Measurements from ENCODE around the gene HMCN1.
"Not testable (repeated sequence)": the region's sequence is repeated elsewhere in the genome, so short reads cannot be mapped to it uniquely, and the experiment has no call there.

The HMCN1 gene

GRCh38 chr1:185742403-185742802, 8.2 kb downstream of the HMCN1 start:
- no peak for FAIRE-seq

GRCh38 chr1:185745165-185745564, 11.0 kb downstream of the HMCN1 start:
- no peak for FAIRE-seq

GRCh38 chr1:185759061-185759460, 24.9 kb downstream of the HMCN1 start:
- FAIRE-seq = no peak

GRCh38 chr1:185761841-185762240, 27.6 kb downstream of the HMCN1 start:
- no peak for FAIRE-seq

GRCh38 chr1:185767508-185768120, 33.4 kb downstream of the HMCN1 start:
- no peak for FAIRE-seq

- FAIRE-seq = no peak
Measured at GRCh38 chr1:185768371-185768770, 34.2 kb downstream of the HMCN1 start.

- FAIRE-seq = no peak
Measured at GRCh38 chr1:185769136-185769535, 34.9 kb downstream of the HMCN1 start.

GRCh38 chr1:185774394-185774793, 40.2 kb downstream of the HMCN1 start:
- FAIRE-seq = no peak

GRCh38 chr1:185775501-185775900, 41.3 kb downstream of the HMCN1 start:
- no peak for FAIRE-seq

- FAIRE-seq = no peak
Measured at GRCh38 chr1:185776522-185776921, 42.3 kb downstream of the HMCN1 start.

- not testable (repeated sequence) for FAIRE-seq
Measured at GRCh38 chr1:185783860-185784259, 49.7 kb downstream of the HMCN1 start.

GRCh38 chr1:185785586-185785985, 51.4 kb downstream of the HMCN1 start:
- no peak for FAIRE-seq

GRCh38 chr1:185786524-185786923, 52.3 kb downstream of the HMCN1 start:
- no peak for FAIRE-seq

GRCh38 chr1:185787238-185787637, 53.0 kb downstream of the HMCN1 start:
- no peak for FAIRE-seq

GRCh38 chr1:185788386-185788785, 54.2 kb downstream of the HMCN1 start:
- FAIRE-seq = no peak

- FAIRE-seq = no peak
Measured at GRCh38 chr1:185789501-185790193, 55.5 kb downstream of the HMCN1 start.

GRCh38 chr1:185790194-185790735, 56.1 kb downstream of the HMCN1 start:
- FAIRE-seq = no peak

GRCh38 chr1:185792040-185792439, 57.8 kb downstream of the HMCN1 start:
- no peak for FAIRE-seq

GRCh38 chr1:185794495-185794894, 60.3 kb downstream of the HMCN1 start:
- FAIRE-seq = not testable (repeated sequence)

GRCh38 chr1:185795181-185795580, 61.0 kb downstream of the HMCN1 start:
- no peak for FAIRE-seq

- FAIRE-seq = no peak
Measured at GRCh38 chr1:185798505-185798904, 64.3 kb downstream of the HMCN1 start.

GRCh38 chr1:185803241-185803640, 69.0 kb downstream of the HMCN1 start:
- no peak for FAIRE-seq

- no peak for FAIRE-seq
Measured at GRCh38 chr1:185804206-185804605, 70.0 kb downstream of the HMCN1 start.

- FAIRE-seq = no peak
Measured at GRCh38 chr1:185804608-185805007, 70.4 kb downstream of the HMCN1 start.

- no peak for FAIRE-seq
Measured at GRCh38 chr1:185807275-185807674, 73.1 kb downstream of the HMCN1 start.

Data from A204.1 (cell line).